Measurements from ENCODE around the gene SLC39A1. TPM values are rescaled to one million over a fixed set of nuclear protein-coding genes. Genes with fewer than 3 reads are reported as not detected.
"Not testable (repeated sequence)": the region's sequence is repeated elsewhere in the genome, so short reads cannot be mapped to it uniquely, and the experiment has no call there.

SLC39A1 gene
- total RNA-seq, 1 donor from 2014 or later, result 120 TPM

DNA sequence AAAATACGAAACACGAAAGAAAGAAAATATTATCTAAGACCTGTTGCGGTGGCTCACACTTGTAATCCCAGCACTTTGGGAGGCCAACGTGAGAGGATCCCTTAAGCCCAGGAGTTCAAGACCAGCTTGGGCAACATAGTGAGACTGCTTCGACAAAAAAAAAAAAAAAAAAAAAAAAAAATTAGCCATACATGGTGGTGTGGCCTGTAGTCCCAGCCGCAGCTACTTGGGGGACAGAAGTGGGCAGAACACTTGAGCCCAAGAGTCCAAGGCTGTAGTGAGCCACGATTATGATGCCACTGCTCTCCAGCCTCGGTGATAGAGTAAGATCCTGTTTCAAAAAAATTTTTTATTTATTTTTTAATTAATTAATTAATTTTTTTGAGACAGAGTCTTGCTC is 24.3 kb upstream of the SLC39A1 start:
- intact Hi-C loops (cut with DNase I), result loop anchor here (5.0 kb wide), 1 partner anchor 190 kb away; no protein-coding TSS in a partner anchor
- DNase-seq (no peak), ATAC-seq (no peak)
- no peak overlapping the region for H3K4me3 ChIP-seq
- H3K27me3 ChIP-seq, result no peaks in the 10 kb centered on the region
- peaks cover 22% of the 10 kb centered on the region for H3K36me3 ChIP-seq
- H3K27ac ChIP-seq, result peak overlapping the region; percentile 76
- peaks cover 28% of the 10 kb centered on the region for H3K4me1 ChIP-seq
- TF ChIP-seq, protein P1, sequence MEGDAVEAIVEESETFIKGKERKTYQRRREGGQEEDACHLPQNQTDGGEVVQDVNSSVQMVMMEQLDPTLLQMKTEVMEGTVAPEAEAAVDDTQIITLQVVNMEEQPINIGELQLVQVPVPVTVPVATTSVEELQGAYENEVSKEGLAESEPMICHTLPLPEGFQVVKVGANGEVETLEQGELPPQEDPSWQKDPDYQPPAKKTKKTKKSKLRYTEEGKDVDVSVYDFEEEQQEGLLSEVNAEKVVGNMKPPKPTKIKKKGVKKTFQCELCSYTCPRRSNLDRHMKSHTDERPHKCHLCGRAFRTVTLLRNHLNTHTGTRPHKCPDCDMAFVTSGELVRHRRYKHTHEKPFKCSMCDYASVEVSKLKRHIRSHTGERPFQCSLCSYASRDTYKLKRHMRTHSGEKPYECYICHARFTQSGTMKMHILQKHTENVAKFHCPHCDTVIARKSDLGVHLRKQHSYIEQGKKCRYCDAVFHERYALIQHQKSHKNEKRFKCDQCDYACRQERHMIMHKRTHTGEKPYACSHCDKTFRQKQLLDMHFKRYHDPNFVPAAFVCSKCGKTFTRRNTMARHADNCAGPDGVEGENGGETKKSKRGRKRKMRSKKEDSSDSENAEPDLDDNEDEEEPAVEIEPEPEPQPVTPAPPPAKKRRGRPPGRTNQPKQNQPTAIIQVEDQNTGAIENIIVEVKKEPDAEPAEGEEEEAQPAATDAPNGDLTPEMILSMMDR (IDR thresholded peaks at IDR 0.05), result no peak
- no peaks in the 10 kb centered on the region for H3K9me3 ChIP-seq

DNA sequence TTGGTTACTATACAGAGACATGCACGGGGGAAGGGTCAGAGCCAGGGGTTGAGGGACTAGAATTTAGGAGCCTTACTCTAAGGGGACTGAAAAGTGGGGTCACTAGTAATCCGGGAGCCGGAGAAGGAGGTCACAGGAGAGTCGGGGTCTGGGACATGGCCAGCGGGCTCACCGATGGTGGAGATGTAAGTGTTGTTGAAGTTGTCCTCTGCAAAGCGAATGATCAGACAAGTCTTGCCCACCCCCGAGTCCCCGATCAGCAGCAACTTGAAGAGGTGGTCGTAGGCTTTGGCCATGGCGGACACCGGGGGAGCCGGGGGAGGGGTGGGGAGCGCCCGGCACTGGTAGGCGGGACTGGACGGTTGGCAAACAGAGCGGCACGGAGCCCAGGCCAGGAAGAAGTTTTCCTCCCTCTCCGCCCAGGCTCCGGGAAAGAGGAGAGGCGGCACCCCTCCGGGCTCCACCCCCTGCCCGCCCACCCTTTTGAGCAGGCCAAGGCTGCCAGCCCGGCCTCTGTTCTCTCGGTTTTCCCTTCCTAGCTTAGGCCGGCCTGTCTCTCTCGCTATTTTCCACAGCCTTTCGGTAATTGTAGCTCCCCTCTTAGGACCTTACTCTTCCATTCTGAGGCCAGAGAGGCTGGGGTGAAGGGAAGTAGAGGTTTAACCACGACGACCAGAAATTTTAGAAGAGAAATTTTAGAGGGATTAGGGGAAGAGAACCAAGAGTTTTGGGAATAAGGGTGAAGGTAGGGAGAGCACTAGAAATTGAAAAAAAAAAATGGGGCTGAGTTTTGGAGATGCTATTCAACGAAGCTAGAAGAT is 22.8 kb upstream of the SLC39A1 start, which contains the start of gene RAB13:
Gene RAB13, minus strand, starts transcription at position 399 of the 821 bp plus-strand sequence. Its CDS starts 103 bp downstream, at position 296.
- TF ChIP-seq, protein P1 (IDR thresholded peaks at IDR 0.05), result no peak
- Histone ChIP-seq H3K4me1 (peaks cover 14% of the 10 kb centered on the region), H3K9me3 (no peaks in the 10 kb centered on the region), H3K36me3 (peaks cover 14% of the 10 kb centered on the region), H3K27ac (peak within 1 kb of the TSS; percentile 76), H3K27me3 (no peaks in the 10 kb centered on the region), H3K4me3 (peak within 1 kb of the TSS; percentile 74)
- ATAC-seq (peak; percentile 90), DNase-seq (peak; percentile 93)
- intact Hi-C loops (cut with DNase I), result loop anchor here (5.0 kb wide), 1 partner anchor 189 kb away; no protein-coding TSS in a partner anchor

DNA sequence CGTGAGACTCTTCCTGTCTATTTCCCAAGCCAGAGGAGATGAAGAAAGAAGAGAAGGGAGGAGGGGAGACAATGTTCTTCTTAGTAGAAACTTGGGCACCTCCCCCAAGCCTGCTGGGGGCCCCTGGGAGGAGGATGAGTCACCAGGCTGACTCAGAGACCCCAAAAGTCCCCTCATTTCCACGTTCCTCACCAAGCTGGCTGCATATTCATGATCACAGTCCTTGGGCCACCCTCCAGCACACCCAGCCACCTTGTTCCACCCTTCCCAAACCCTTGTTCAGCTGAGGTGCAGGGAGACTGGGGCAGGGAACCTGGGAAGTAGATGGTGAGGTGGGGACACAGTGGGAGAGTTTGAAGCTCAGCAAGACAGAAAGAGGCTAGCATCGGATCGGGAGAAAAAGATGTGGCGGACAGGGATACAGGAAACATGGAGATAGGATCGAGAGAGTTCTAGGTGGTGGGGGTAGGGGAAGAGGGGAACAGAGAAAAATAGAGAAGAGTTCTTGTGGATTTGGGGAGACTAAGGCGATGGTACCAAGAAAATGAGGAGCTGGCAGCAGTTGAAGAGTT is 22.1 kb upstream of the SLC39A1 start:
- peak overlapping the region; percentile 40 for H3K27ac ChIP-seq
- no peak for DNase-seq
- H3K4me1 ChIP-seq, result peaks cover 14% of the 10 kb centered on the region
- peak; percentile 4 for ATAC-seq
- H3K36me3 ChIP-seq, result peaks cover 20% of the 10 kb centered on the region
- H3K4me3 ChIP-seq, result peak overlapping the region; percentile 74
- TF ChIP-seq, protein P1 (IDR thresholded peaks at IDR 0.05), result no peak
- H3K9me3 ChIP-seq, result no peaks in the 10 kb centered on the region
- no peaks in the 10 kb centered on the region for H3K27me3 ChIP-seq
- intact Hi-C loops (cut with DNase I), result loop anchor here (5.0 kb wide), 1 partner anchor 188 kb away; no protein-coding TSS in a partner anchor

DNA sequence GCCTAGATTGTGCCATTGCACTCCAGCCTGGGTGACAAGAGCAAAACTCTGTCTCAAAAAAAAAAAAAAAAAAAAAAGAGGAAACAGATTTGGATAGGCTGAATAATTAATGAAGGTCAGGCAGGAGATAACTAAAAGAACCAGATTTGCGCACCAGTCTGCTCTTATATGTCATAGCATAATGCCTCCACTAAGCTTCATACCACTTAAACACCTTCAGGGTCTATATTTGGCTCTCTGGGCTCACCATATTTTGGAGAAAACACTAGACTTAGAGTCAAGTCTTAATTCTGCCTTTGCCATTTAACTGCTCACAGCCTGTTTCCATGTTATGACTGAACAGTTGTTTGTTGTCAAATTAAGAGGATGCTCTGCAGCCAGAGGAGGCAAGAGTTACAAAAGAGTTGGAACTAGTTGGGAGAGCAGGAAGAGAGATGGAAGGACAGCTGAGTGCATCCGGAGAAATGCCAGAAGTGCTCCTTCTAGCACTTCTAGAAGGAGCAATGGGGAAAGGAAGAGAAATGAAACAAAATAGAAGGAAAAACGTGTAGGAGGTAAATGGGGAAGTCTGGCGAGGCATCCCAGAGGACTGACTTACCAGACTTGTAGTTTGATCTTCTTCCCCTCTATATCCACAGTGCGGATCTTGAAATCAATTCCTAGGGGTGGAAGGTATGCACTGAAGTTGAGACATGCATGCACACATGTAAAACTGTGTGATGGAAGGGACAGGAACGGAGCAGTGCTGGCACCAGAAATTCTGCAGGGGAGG is 21.0 kb upstream of the SLC39A1 start:
- H3K27ac ChIP-seq, result peak overlapping the region; percentile 40
- H3K36me3 ChIP-seq, result peaks cover 20% of the 10 kb centered on the region
- ATAC-seq, result no peak
- intact Hi-C loops (cut with DNase I), result no loop called here
- TF ChIP-seq, protein P1 (IDR thresholded peaks at IDR 0.05), result no peak
- H3K9me3 ChIP-seq, result no peaks in the 10 kb centered on the region
- H3K27me3 ChIP-seq, result no peaks in the 10 kb centered on the region
- peaks cover 10% of the 10 kb centered on the region for H3K4me1 ChIP-seq
- H3K4me3 ChIP-seq, result peak overlapping the region; percentile 74
- no peak for DNase-seq

DNA sequence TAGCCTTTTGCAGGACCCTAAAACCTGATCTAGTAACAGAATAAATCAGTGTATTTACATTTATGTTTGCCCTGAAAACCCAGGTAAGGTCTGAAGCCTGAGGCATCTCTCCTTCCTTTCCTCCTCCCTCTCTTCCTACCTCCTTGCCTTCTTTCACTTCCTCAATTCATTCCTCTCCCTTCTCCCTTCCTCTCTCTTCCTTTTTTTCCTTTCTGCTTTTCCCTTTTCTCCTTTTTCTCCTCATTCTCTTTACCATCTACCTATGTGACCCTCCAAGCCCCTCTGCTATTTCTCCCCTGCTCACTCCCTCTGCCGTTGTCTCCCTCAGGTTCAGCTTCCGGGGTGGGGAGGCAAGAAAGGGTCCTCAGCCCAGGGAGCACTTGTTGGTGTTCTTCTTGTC is 18.4 kb upstream of the SLC39A1 start:
- Histone ChIP-seq H3K36me3 (peaks cover 25% of the 10 kb centered on the region), H3K4me1 (peaks cover 14% of the 10 kb centered on the region)
- H3K27me3 ChIP-seq; DNase-seq; intact Hi-C loops (cut with DNase I); H3K9me3 ChIP-seq; H3K4me3 ChIP-seq; ATAC-seq; H3K27ac ChIP-seq: not testable (repeated sequence)

DNA sequence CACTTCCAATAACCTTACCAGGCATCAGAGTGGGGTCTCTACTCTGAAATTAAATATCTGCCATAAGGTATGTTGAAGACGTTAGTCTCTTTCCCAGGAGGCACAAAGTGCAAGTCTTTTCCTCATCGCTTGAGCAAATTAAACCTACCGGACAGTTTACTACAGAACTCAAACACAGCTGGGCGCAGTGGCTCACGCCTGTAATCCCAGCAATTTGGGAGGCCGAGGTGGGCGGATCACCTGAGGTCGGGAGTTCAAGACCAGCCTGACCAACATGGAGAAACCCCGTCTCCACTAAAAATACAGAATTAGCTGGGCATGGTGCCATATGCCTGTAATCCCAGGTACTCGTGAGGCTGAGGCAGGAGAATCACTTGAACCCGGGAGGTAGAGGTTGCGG is 15.8 kb upstream of the SLC39A1 start:
- H3K4me3 ChIP-seq; H3K9me3 ChIP-seq; DNase-seq; H3K27me3 ChIP-seq; intact Hi-C loops (cut with DNase I); H3K27ac ChIP-seq; ATAC-seq: not testable (repeated sequence)
- Histone ChIP-seq H3K36me3 (peaks cover 49% of the 10 kb centered on the region), H3K4me1 (peaks cover 17% of the 10 kb centered on the region)

Measured in upper lobe of right lung (tissue), 1 donor.